Measurements from ENCODE around the gene PLA2G2D.

GRCh38 chr1:20073256-20073655, 46.1 kb downstream of the PLA2G2D start:
- TF ChIP-seq CTCF (IDR thresholded peaks at IDR 0.05) (no peak), POLR2A (IDR thresholded peaks at IDR 0.05) (no peak), POLR2AphosphoS5 (IDR thresholded peaks at IDR 0.05) (no peak)

Measured in upper lobe of left lung (tissue), 4 donors.